ENCODE results near the gene ZBTB21.

GRCh38 chr21:42003051-42003461, 7.1 kb downstream of the ZBTB21 start:
- TF ChIP-seq, protein P1, sequence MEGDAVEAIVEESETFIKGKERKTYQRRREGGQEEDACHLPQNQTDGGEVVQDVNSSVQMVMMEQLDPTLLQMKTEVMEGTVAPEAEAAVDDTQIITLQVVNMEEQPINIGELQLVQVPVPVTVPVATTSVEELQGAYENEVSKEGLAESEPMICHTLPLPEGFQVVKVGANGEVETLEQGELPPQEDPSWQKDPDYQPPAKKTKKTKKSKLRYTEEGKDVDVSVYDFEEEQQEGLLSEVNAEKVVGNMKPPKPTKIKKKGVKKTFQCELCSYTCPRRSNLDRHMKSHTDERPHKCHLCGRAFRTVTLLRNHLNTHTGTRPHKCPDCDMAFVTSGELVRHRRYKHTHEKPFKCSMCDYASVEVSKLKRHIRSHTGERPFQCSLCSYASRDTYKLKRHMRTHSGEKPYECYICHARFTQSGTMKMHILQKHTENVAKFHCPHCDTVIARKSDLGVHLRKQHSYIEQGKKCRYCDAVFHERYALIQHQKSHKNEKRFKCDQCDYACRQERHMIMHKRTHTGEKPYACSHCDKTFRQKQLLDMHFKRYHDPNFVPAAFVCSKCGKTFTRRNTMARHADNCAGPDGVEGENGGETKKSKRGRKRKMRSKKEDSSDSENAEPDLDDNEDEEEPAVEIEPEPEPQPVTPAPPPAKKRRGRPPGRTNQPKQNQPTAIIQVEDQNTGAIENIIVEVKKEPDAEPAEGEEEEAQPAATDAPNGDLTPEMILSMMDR (IDR thresholded peaks at IDR 0.05), result no peak
- no peak for TF ChIP-seq POLR2A (IDR thresholded peaks at IDR 0.05)
- TF ChIP-seq POLR2AphosphoS5 (IDR thresholded peaks at IDR 0.05), result no peak

All from upper lobe of left lung (tissue), 4 donors.